ENCODE measurements around the gene CD180. TPM values are rescaled to one million over a fixed set of nuclear protein-coding genes. Genes with fewer than 3 reads are reported as not detected.

CD180 gene
- total and polyA plus RNA-seq, 2 experiments from 2014 or later, result 0.07 TPM; not detected in 1

- Histone ChIP-seq H3K36me3 (replicated peaks; ENCODE audit: insufficient read depth, low read depth) (no peaks in the 10 kb centered on the region), H2AFZ (peak overlapping the region; percentile 46), H3K9me3 (ENCODE audit: low read depth) (no peaks in the 10 kb centered on the region), H3K4me3 (no peak overlapping the region), H3K79me2 (no peaks in the 10 kb centered on the region), H4K20me1 (ENCODE audit: insufficient read depth, poor library complexity, severe bottlenecking) (no peaks in the 10 kb centered on the region), H3K9me2 (replicated peaks; ENCODE audit: insufficient read depth) (no peaks in the 10 kb centered on the region), H3K4me1 (ENCODE audit: insufficient read depth) (peaks cover 8% of the 10 kb centered on the region), H3K27ac (peak overlapping the region; percentile 32), H3K4me2 (peak overlapping the region; percentile 39), H3K27me3 (no peaks in the 10 kb centered on the region)
- no peak for DNase-seq (ENCODE audit: low spot score)
- TF ChIP-seq CTCF (IDR thresholded peaks at IDR 0.05; ENCODE audit: poor library complexity) (no peak), EZH2 (IDR thresholded peaks at IDR 0.05; ENCODE audit: borderline replicate concordance) (no peak), EZH2phosphoT487 (IDR thresholded peaks at IDR 0.05; ENCODE audit: low read depth, severe bottlenecking, unreplicated experiment) (no peak)
- 65% methylated on average over 5 of the region's 5 CpGs for WGBS (ENCODE audit: low lambda C conversion rate, missing lambda C conversion rate)
Observed at GRCh38 chr5:67181648-67182221, 14.9 kb downstream of the CD180 start.

GRCh38 chr5:67179697-67180361 is 16.8 kb downstream of the CD180 start:
- 69% methylated on average over 5 of the region's 5 CpGs for WGBS (ENCODE audit: low lambda C conversion rate, missing lambda C conversion rate)
- Histone ChIP-seq H3K4me3 (no peak overlapping the region), H4K20me1 (ENCODE audit: insufficient read depth, poor library complexity, severe bottlenecking) (no peaks in the 10 kb centered on the region), H3K27me3 (no peaks in the 10 kb centered on the region), H3K79me2 (no peaks in the 10 kb centered on the region), H3K4me2 (no peak overlapping the region), H3K9me2 (replicated peaks; ENCODE audit: insufficient read depth) (no peaks in the 10 kb centered on the region), H3K4me1 (ENCODE audit: insufficient read depth) (peaks cover 8% of the 10 kb centered on the region), H3K36me3 (replicated peaks; ENCODE audit: insufficient read depth, low read depth) (no peaks in the 10 kb centered on the region), H3K27ac (no peak overlapping the region), H3K9me3 (ENCODE audit: low read depth) (no peaks in the 10 kb centered on the region), H2AFZ (no peak overlapping the region)
- DNase-seq (ENCODE audit: low spot score), result no peak
- TF ChIP-seq CTCF (IDR thresholded peaks at IDR 0.05; ENCODE audit: poor library complexity), result no peak
- no peak for TF ChIP-seq EZH2phosphoT487 (IDR thresholded peaks at IDR 0.05; ENCODE audit: low read depth, severe bottlenecking, unreplicated experiment)

DNA sequence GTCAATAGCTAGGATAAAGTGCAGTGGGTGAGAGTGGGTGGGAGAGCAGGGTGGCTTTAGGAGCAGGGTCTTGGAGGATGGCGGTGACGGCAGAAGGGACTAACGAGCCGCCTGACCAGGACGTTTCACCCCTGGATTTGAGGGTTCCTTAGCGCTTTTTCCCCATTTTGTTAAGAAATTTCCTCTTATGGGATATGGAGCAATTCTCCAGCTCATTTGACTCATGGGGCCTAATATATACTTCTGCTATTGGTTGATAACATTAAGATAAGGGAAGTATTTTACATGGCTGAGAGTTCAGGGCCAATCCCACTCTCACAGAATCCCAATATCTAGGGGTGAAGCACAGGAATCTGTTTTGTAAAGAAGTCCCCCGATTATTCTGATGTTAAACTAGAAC is 17.6 kb downstream of the CD180 start:
- no peak for TF ChIP-seq EZH2phosphoT487 (IDR thresholded peaks at IDR 0.05; ENCODE audit: low read depth, severe bottlenecking, unreplicated experiment)
- no peak for TF ChIP-seq EZH2 (IDR thresholded peaks at IDR 0.05; ENCODE audit: borderline replicate concordance)
- TF ChIP-seq CTCF (IDR thresholded peaks at IDR 0.05; ENCODE audit: poor library complexity), result no peak
- H3K4me3 ChIP-seq, result no peak overlapping the region
- no peaks in the 10 kb centered on the region for H4K20me1 ChIP-seq (ENCODE audit: insufficient read depth, poor library complexity, severe bottlenecking)

More for the DNA sequence above, 17.6 kb downstream of the CD180 start:
- Histone ChIP-seq H3K9me3 (ENCODE audit: low read depth) (no peaks in the 10 kb centered on the region), H2AFZ (no peak overlapping the region), H3K4me2 (no peak overlapping the region), H3K36me3 (replicated peaks; ENCODE audit: insufficient read depth, low read depth) (no peaks in the 10 kb centered on the region), H3K27me3 (no peaks in the 10 kb centered on the region), H3K27ac (no peak overlapping the region), H3K4me1 (ENCODE audit: insufficient read depth) (peaks cover 8% of the 10 kb centered on the region), H3K9me2 (replicated peaks; ENCODE audit: insufficient read depth) (no peaks in the 10 kb centered on the region), H3K79me2 (no peaks in the 10 kb centered on the region)
- WGBS (ENCODE audit: low lambda C conversion rate, missing lambda C conversion rate), result 96% methylated on average over 7 of the region's 7 CpGs
- no peak for DNase-seq (ENCODE audit: low spot score)
